ENCODE results near the gene NEURL1B. TPM values are rescaled to one million over a fixed set of nuclear protein-coding genes. Genes with fewer than 3 reads are reported as not detected.

Gene NEURL1B
- polyA plus RNA-seq, 1 donor from 2014 or later = 12.7 TPM

DNA sequence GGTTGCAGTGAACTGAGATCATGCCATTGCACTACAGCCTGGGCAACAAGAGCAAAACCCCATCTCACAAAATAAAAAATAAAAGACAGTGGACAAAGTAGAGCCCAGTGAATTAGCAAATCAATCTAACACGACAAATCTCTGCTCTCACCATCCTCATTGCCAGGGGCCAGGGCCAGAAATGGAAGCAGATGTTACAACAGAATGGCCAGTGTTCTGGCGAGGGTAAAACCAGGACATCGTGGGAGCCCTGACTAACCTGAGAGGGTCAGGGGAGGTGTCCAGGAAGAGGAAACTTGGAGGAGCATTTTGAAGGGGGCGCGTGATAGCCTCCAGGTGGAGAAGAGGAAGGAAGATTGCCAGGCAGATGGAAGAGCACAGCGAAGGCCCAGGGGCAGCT, 58.4 kb downstream of the NEURL1B start:
- TF ChIP-seq, protein P1, sequence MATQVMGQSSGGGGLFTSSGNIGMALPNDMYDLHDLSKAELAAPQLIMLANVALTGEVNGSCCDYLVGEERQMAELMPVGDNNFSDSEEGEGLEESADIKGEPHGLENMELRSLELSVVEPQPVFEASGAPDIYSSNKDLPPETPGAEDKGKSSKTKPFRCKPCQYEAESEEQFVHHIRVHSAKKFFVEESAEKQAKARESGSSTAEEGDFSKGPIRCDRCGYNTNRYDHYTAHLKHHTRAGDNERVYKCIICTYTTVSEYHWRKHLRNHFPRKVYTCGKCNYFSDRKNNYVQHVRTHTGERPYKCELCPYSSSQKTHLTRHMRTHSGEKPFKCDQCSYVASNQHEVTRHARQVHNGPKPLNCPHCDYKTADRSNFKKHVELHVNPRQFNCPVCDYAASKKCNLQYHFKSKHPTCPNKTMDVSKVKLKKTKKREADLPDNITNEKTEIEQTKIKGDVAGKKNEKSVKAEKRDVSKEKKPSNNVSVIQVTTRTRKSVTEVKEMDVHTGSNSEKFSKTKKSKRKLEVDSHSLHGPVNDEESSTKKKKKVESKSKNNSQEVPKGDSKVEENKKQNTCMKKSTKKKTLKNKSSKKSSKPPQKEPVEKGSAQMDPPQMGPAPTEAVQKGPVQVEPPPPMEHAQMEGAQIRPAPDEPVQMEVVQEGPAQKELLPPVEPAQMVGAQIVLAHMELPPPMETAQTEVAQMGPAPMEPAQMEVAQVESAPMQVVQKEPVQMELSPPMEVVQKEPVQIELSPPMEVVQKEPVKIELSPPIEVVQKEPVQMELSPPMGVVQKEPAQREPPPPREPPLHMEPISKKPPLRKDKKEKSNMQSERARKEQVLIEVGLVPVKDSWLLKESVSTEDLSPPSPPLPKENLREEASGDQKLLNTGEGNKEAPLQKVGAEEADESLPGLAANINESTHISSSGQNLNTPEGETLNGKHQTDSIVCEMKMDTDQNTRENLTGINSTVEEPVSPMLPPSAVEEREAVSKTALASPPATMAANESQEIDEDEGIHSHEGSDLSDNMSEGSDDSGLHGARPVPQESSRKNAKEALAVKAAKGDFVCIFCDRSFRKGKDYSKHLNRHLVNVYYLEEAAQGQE (IDR thresholded peaks at IDR 0.05; ENCODE audit: borderline replicate concordance) = no peak
- TF ChIP-seq EP300 (conservative IDR thresholded peaks at IDR 0.05; ENCODE audit: poor library complexity, severe bottlenecking) = no peak
- no peak overlapping the region for H3K4me2 ChIP-seq (ENCODE audit: low read length)
- no peaks in the 10 kb centered on the region for H3K36me3 ChIP-seq (ENCODE audit: insufficient read depth, low read length)
- no peaks in the 10 kb centered on the region for H4K20me1 ChIP-seq (ENCODE audit: insufficient read depth)
- H3K4me3 ChIP-seq (ENCODE audit: low read length) = no peak overlapping the region
- H2AFZ ChIP-seq (ENCODE audit: low read depth, low read length) = no peak overlapping the region
- no peaks in the 10 kb centered on the region for H3K79me2 ChIP-seq (replicated peaks; ENCODE audit: insufficient read depth, low read length)
- H3K9ac ChIP-seq (ENCODE audit: low read length) = no peak overlapping the region
- no peaks in the 10 kb centered on the region for H3K9me3 ChIP-seq (ENCODE audit: low read length)
- peaks cover 5% of the 10 kb centered on the region for H3K27me3 ChIP-seq (ENCODE audit: insufficient read depth, low read depth, low read length)
- no peaks in the 10 kb centered on the region for H3K9me2 ChIP-seq (ENCODE audit: insufficient read depth, low read length)
- no peaks in the 10 kb centered on the region for H3F3A ChIP-seq (ENCODE audit: insufficient read depth, low read length, poor library complexity, severe bottlenecking)
- no peak overlapping the region for H3K27ac ChIP-seq (ENCODE audit: low read length)

- no peaks in the 10 kb centered on the region for H4K20me1 ChIP-seq (ENCODE audit: insufficient read depth)
- peaks cover 5% of the 10 kb centered on the region for H3K27me3 ChIP-seq (ENCODE audit: insufficient read depth, low read depth, low read length)
- no peaks in the 10 kb centered on the region for H3K79me2 ChIP-seq (replicated peaks; ENCODE audit: insufficient read depth, low read length)
- no peaks in the 10 kb centered on the region for H3K9me2 ChIP-seq (ENCODE audit: insufficient read depth, low read length)
- no peak for TF ChIP-seq TAF1 (IDR thresholded peaks at IDR 0.05; ENCODE audit: low read depth)
- TF ChIP-seq SMC3 (conservative IDR thresholded peaks at IDR 0.05; ENCODE audit: poor library complexity) = no peak
- TF ChIP-seq, protein P1 (IDR thresholded peaks at IDR 0.05; ENCODE audit: borderline replicate concordance) = no peak
- TF ChIP-seq EZH2 (IDR thresholded peaks at IDR 0.05; ENCODE audit: borderline replicate concordance, insufficient read depth, low read length, poor library complexity, severe bottlenecking) = no peak
- no peak for TF ChIP-seq MXI1 (conservative IDR thresholded peaks at IDR 0.05; ENCODE audit: poor library complexity, severe bottlenecking)
- TF ChIP-seq RAD21 (conservative IDR thresholded peaks at IDR 0.05) = no peak
- TF ChIP-seq EP300 (conservative IDR thresholded peaks at IDR 0.05; ENCODE audit: poor library complexity, severe bottlenecking) = no peak
- TF ChIP-seq, protein P2, sequence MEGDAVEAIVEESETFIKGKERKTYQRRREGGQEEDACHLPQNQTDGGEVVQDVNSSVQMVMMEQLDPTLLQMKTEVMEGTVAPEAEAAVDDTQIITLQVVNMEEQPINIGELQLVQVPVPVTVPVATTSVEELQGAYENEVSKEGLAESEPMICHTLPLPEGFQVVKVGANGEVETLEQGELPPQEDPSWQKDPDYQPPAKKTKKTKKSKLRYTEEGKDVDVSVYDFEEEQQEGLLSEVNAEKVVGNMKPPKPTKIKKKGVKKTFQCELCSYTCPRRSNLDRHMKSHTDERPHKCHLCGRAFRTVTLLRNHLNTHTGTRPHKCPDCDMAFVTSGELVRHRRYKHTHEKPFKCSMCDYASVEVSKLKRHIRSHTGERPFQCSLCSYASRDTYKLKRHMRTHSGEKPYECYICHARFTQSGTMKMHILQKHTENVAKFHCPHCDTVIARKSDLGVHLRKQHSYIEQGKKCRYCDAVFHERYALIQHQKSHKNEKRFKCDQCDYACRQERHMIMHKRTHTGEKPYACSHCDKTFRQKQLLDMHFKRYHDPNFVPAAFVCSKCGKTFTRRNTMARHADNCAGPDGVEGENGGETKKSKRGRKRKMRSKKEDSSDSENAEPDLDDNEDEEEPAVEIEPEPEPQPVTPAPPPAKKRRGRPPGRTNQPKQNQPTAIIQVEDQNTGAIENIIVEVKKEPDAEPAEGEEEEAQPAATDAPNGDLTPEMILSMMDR (IDR thresholded peaks at IDR 0.05; ENCODE audit: poor library complexity, severe bottlenecking) = no peak
- TF ChIP-seq POLR2AphosphoS5 (IDR thresholded peaks at IDR 0.05) = no peak
- no peak overlapping the region for H3K9ac ChIP-seq (ENCODE audit: low read length)
- H3K36me3 ChIP-seq (ENCODE audit: insufficient read depth, low read length) = no peaks in the 10 kb centered on the region
- no peaks in the 10 kb centered on the region for H3K9me3 ChIP-seq (ENCODE audit: low read length)
- H3F3A ChIP-seq (ENCODE audit: insufficient read depth, low read length, poor library complexity, severe bottlenecking) = no peaks in the 10 kb centered on the region
- no peak overlapping the region for H3K4me2 ChIP-seq (ENCODE audit: low read length)
- H3K27ac ChIP-seq (ENCODE audit: low read length) = no peak overlapping the region
- no peak overlapping the region for H3K4me3 ChIP-seq (ENCODE audit: low read length)
- H2AFZ ChIP-seq (ENCODE audit: low read depth, low read length) = no peak overlapping the region
These were observed 58.9 kb downstream of the NEURL1B start for GRCh38 chr5:172699999-172700364.
